Calu3 (cell line): Measurements from ENCODE around the gene FRS3. TPM values are rescaled to one million over a fixed set of nuclear protein-coding genes. Genes with fewer than 3 reads are reported as not detected.

Experiments used
- BruUV-seq: library from RNA; stranded (reverse); fragments of 400-500 nt; replicated peaks from 2 replicates; lab custom pipeline; 2021; lab: Mats Ljungman, UMichigan
- CTCF ChIA-PET: fragments of 300-600 bp; sonication (Branson Sonifier 250); formaldehyde crosslinking; loops from one replicate; lab custom pipeline; 2022; ENCODE audit warnings: antibody characterized with exemption; lab: Charles Lee
- DNase-seq: peaks from one replicate; pipeline ENCODE4 v3.0.0; 2022
- H3K27ac Mint-ChIP-seq: one replicate; pipeline ENCODE4 v1.8.0; 2022; ENCODE audit warnings: mixed read lengths; ENCODE audit not compliant: unreplicated experiment
- H3K27me3 Mint-ChIP-seq: one replicate; pipeline ENCODE4 v1.8.0; 2022; ENCODE audit warnings: mixed read lengths; ENCODE audit not compliant: unreplicated experiment
- H3K36me3 Mint-ChIP-seq: one replicate; pipeline ENCODE4 v1.8.0; 2022; ENCODE audit warnings: mild to moderate bottlenecking, moderate library complexity, mixed read lengths; ENCODE audit not compliant: insufficient read depth, unreplicated experiment
- H3K4me1 Mint-ChIP-seq: one replicate; pipeline ENCODE4 v1.8.0; 2022; ENCODE audit warnings: mild to moderate bottlenecking, low read depth, mixed read lengths; ENCODE audit not compliant: unreplicated experiment
- H3K4me3 Mint-ChIP-seq: one replicate; pipeline ENCODE4 v1.8.0; 2022; ENCODE audit warnings: mild to moderate bottlenecking, low read depth, moderate library complexity, mixed read lengths; ENCODE audit not compliant: unreplicated experiment
- H3K9me3 Mint-ChIP-seq: one replicate; pipeline ENCODE4 v1.8.0; 2022; ENCODE audit warnings: low read depth, mixed read lengths; ENCODE audit not compliant: unreplicated experiment
- intact Hi-C: fragments of 100-400 bp; cut with micrococcal nuclease; formaldehyde crosslinking; loops from one replicate; pipeline ENCODE4 v1.10.0; 2022; ENCODE audit not compliant: unreplicated experiment
- total RNA-seq: library from RNA; stranded (reverse); gene quantifications from 2 replicates; pipeline ENCODE4 v1.2.3, GENCODE V29; 2022
- TF ChIP-seq, protein P1 (sequence below): fragments of 200-600 bp; IDR thresholded peaks from one replicate; pipeline ENCODE4 v1.8.0; 2022; ENCODE audit warnings: antibody characterized with exemption; ENCODE audit not compliant: unreplicated experiment

The FRS3 gene
- total RNA-seq, 1 experiment from 2014 or later = 6.6 TPM

DNA sequence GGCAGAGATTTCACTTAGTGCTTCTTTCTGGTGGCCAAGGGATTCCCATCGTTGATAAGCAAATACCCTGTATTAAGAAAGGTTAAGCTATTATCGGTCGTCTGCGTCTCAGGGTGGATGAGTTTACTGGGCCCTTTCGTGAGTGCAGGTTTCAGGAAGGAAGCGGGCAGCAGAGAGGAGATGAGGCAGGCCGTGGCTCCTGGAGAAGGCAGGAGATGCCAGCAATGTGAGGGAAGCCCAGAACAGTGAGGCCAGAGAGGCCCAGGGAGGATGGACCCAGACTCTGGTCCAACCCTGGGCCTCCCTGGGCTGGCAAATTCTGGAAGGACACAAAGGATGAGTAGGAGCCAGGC lies 55.5 kb downstream of the FRS3 start:
- BruUV-seq = no TSS peak
- intact Hi-C loops = no loop called here
- TF ChIP-seq, protein P1, sequence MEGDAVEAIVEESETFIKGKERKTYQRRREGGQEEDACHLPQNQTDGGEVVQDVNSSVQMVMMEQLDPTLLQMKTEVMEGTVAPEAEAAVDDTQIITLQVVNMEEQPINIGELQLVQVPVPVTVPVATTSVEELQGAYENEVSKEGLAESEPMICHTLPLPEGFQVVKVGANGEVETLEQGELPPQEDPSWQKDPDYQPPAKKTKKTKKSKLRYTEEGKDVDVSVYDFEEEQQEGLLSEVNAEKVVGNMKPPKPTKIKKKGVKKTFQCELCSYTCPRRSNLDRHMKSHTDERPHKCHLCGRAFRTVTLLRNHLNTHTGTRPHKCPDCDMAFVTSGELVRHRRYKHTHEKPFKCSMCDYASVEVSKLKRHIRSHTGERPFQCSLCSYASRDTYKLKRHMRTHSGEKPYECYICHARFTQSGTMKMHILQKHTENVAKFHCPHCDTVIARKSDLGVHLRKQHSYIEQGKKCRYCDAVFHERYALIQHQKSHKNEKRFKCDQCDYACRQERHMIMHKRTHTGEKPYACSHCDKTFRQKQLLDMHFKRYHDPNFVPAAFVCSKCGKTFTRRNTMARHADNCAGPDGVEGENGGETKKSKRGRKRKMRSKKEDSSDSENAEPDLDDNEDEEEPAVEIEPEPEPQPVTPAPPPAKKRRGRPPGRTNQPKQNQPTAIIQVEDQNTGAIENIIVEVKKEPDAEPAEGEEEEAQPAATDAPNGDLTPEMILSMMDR = no peak
- H3K4me3 Mint-ChIP-seq = no peak overlapping the region
- CTCF ChIA-PET = no interaction called here
- peaks cover 14% of the 10 kb centered on the region for H3K4me1 Mint-ChIP-seq
- no peak for DNase-seq
- no peak overlapping the region for H3K27ac Mint-ChIP-seq
- no peaks in the 10 kb centered on the region for H3K27me3 Mint-ChIP-seq
- H3K9me3 Mint-ChIP-seq = no peaks in the 10 kb centered on the region
- H3K36me3 Mint-ChIP-seq = peaks cover 5% of the 10 kb centered on the region

DNA sequence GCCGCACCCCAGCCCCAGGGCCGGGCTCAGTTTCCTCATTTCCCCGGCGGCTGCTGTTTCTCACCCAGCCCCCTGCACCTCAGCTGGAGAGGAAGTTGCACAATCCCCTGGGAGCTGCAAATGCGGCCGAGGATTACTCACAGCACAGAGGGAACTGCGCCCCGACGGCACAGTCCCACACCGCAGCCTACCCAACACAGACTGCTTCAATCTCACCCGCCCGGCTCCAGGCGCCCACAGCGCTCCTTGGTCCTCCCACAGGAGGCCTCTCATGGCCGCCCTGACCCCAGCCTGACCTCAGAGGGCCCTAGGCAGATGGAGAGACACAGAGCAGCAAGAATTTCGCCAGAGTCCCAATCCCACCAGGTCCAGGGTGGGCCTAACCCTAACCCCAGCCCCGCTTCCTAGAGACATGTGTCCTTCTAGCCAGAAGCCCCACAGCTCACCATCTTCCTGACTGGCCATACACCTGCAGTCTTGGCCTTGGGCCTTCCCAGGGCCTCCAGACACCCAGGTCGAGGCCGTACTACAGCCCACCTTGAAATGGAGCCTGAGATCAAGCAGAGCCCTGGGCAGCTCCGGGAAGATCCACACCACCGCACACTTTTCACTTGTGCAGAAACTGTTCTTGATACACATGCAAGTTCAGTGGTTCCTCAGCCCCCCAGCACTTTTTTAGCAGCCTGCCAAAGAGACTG lies 56.0 kb downstream of the FRS3 start:
- intact Hi-C loops = no loop called here
- Mint-ChIP-seq H3K27me3 (no peaks in the 10 kb centered on the region), H3K9me3 (no peaks in the 10 kb centered on the region), H3K4me3 (peak overlapping the region; percentile 23), H3K4me1 (peaks cover 14% of the 10 kb centered on the region), H3K36me3 (peaks cover 5% of the 10 kb centered on the region), H3K27ac (no peak overlapping the region)
- CTCF ChIA-PET = interaction anchor here (0.6 to 1.1 kb wide), 4 partner anchors 10 to 268 kb away, joined by 3 to 6 read pairs (median 4); no protein-coding TSS in a partner anchor
- BruUV-seq = no TSS peak
- DNase-seq = peak; percentile 84
- TF ChIP-seq, protein P1 = no peak

GRCh38 chr6:41722969-41723529 lies 56.7 kb downstream of the FRS3 start:
- H3K36me3 Mint-ChIP-seq = peaks cover 5% of the 10 kb centered on the region
- peaks cover 14% of the 10 kb centered on the region for H3K4me1 Mint-ChIP-seq
- no peaks in the 10 kb centered on the region for H3K27me3 Mint-ChIP-seq
- CTCF ChIA-PET = interaction anchor here (0.6 to 1.1 kb wide), 5 partner anchors 10 to 267 kb away, joined by 3 to 6 read pairs (median 3); no protein-coding TSS in a partner anchor
- BruUV-seq = no TSS peak
- intact Hi-C loops = no loop called here
- no peak for DNase-seq
- TF ChIP-seq, protein P1 = no peak
- peak overlapping the region; percentile 23 for H3K4me3 Mint-ChIP-seq
- no peaks in the 10 kb centered on the region for H3K9me3 Mint-ChIP-seq
- no peak overlapping the region for H3K27ac Mint-ChIP-seq

DNA sequence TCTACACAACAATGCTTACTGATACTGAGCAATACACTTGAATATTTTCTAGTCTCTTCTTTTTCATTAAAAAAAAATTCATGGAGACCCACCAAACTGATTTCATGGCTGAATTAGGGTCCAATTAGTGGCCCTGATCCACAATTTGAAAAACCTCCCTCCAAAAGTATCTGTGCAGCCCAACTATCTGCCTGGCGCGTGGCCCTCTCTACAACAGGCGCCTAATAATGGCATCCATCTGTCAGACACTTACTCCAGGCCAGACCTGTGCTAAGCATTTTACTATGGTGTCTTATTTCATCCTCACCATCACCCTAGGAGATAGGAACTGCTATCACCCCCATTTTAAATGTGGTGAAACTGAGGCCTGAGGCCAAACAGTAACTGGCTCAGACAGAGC lies 58.3 kb downstream of the FRS3 start:
- CTCF ChIA-PET = no interaction called here
- H3K9me3 Mint-ChIP-seq = no peaks in the 10 kb centered on the region
- no peak overlapping the region for H3K27ac Mint-ChIP-seq
- peaks cover 22% of the 10 kb centered on the region for H3K4me1 Mint-ChIP-seq
- DNase-seq = no peak
- H3K4me3 Mint-ChIP-seq = no peak overlapping the region
- TF ChIP-seq, protein P1 = no peak
- intact Hi-C loops = no loop called here
- H3K27me3 Mint-ChIP-seq = no peaks in the 10 kb centered on the region
- no TSS peak for BruUV-seq
- peaks cover 5% of the 10 kb centered on the region for H3K36me3 Mint-ChIP-seq
